ENCODE measurements around the gene DMD.

DMD gene

DNA sequence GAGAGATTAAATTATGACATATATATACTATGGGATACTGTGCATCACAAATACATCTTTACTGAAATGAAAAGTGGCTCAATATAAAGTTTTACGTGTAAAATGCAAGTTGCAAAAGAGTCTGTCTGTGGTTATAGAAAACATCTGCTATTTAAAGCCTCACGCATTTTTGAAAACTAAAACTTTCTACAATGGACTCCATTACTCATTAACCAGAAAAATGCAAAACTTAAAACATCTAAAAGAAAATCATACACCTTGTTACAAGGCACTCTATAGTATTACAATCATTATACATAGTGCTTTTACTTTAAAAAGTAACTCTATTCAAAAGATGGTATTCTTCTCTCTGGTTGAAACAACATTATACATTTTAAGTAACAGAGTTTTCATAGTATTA, 755.6 kb downstream of the DMD start:
- DNase-seq: no peak

DNA sequence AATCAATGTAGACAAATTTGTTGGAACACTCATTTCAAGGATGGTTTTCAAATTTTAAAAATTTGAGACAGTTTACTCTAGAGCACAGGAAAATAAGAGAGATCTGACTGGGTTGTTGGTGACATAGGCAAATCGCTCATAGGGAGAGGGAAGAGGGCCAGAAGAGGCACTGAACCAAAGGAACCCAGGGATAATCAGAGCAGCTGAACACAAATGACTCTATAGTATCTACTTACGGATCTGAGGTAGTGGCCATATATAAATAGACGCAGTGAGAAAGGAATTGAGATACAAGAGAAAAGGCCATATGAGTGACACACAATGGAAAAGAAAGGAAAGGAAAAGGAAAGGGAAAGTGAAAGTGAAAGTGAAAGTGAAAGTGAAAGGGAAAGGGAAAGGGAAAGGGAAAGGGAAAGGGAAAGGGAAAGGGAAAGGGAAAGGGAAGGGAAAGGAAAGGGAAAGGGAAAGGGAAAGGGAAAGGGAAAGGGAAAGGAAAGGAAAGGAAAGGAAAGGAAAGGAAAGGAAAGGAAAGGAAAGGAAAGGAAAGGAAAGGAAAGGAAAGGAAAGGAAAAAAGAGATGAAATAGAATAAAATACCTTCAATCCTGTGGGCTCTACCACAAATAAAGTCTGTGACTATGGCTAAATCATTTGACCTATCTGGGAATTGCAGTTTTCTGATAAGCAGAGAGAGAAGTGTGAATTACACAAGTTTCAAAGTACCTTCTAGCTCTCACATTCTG, 759.2 kb downstream of the DMD start:
- no peak for DNase-seq

DNA sequence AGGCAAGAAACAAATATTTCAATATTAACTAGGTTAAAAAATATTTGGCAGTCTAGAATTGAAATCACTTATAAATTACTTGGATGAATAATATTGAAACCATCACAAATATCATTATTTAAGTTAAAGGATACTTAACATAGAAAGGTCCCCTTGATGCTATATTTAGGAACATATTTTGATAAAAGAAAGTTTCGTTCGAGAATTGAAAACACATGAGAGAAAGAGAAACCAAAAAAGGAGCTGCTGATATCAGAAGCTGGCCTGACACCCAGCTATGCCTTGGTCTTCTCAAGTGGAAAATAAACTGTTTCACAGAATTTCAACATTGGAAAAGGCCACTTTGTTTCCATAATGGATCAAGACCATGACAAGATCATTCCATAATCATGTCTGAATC, 762.4 kb downstream of the DMD start:
- DNase-seq: no peak

DNA sequence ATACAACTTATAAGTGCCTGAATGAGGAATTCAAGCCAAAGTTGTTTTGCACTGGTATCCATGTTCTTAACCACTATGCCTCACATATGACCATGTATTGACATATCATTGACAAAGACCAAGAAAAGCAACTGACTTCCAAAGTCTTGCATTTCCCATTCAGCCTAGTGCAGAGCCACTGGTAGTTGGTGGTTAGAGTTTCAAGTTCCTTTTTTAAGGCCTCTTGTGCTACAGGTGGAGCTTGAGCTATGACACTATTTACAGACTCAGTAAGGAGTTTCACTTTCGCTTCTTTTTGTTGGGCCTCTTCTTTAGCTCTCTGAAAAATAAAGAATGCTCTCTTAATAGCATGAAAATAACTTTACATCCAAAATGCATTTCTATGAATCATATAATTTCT, 763.0 kb downstream of the DMD start:
- DNase-seq: no peak

DNA sequence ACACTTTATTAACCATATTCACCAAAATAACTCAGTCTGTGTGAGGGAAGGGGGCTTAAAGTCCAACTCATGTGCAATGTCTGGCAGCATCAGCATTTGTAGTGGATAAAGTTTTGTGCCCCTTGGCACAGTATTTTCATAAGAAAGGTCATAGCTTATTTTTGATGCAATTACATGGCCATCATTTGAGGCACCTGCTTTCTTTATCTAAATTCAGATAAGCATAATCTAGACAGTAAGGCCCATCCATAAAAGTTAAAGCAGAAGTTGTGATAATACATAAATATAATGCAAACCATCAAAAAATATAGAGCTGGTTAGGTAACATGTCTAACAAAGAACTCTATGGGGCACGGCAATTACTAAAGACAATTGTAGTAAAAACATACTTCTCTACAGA, 763.7 kb downstream of the DMD start:
- DNase-seq: no peak

DNA sequence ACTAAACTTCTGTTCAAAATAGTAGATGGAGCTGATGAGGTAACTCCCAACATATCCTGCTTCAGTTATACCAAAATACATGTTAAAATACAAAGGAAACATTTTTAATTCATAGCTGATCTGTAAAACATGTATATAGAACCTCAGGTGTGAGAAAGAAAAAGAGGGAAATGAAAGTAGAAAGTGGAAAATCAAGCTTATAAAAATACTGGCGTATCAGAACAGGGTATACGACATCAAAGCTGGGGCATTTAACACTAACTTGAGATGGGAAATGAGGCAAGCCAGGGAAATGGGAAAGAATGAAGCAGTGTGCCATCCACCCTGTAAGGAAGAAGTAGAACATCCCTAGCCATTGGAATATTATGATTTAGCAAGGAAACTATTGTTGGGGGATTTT, 767.5 kb downstream of the DMD start:
- DNase-seq: no peak

DNA sequence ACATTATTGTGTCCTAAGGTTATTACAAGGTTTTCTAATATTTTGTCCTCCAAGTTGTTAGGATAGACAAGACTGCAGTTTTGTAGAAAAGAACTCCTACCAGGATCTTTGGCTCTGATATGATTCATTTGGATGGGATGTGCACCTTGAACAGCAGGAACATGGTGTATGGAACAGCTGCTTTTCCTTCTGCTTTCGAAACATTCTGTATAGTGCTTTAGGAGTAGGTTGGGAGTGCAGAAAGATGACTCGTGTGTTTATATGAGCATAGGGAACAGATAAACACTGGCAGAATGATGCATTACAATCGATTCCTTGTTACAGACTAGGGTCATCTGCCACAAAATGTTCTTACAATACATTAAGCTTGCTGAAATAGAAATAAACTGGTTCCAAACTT, 790.1 kb downstream of the DMD start:
- no peak for DNase-seq

DNA sequence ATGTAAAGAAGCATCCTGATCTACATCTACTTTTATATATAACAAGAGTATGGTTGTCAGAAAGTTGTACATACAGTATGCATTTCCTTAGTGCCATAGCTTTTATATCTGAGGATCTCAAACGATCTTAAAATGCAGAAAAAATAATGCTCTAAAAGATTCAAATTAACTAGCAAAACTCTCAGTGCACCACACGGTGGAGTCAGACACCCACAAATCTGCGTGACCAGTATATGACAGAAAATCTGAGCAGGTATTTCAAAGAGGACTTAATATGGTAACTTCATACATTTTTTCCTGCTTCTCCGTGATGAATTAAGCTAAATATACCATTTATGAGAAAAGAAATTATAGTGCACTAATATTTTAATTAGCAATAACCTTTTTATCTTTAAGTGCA, 803.0 kb downstream of the DMD start:
- DNase-seq: no peak

DNA sequence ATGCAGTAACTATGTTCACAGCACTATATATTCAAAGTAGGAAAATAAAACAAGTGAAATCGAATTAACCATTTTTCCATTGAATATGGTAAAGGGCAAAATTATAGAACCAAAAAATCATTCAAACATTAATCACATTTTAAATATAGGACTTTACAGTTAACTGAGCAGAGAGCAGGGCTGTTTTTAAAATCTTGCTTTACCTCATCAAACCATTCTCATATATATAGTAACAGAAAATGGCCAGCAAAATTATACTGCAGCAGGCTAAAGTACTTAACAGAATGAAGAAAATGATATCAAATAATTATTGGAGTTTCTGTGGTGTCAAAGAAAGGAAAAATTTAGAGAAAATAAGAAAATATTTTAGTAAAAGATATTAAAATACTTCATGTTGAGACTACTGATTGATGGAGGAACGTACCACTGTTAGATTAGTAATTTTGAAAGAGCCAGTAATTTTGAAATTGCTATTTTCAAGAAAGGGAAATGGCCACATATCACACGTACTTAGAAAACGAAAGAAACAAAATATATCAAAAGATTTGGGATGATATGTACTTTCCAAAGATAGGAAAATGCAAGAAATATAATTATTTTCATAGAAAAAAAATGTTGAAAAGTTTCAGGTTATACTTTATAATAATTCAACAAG, 813.7 kb downstream of the DMD start:
- DNase-seq: no peak

DNA sequence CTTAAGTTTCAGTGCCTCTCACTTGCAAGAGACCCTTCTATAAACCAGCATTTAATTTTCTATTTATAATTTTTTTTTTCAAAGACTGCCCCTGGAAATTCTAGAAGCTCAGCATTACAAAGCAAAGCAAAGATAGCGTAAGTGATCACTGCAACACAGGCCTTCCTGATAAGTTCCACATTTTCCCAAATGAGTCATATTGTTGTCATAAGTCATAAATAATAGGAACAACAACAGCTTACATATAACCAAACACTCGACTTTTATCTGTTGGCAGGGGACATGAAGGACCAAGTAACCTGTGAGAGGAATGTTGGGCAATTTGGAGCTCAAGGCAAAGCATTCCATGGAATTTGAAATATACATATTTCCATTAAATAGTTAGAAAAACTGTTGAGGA, 815.5 kb downstream of the DMD start:
- no peak for DNase-seq

DNA sequence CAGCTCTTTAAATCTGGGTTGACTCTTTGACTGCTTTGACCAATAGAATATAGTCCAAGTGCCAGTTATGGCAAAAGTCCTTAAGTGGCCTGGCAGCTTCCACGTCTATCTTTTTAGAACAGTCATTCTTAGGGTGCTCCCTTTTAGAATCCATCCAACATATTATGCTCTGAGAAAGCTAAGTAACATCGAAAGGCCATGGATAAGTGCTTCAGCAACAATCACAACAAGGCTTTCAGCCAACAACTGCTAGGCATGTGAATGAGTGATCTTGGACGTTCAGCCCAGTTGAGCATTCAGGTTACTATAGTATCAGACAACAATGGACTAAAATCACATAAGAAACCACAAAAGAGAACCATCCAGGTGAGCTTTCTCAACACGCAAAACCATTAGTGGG, 818.7 kb downstream of the DMD start:
- DNase-seq: no peak

DNA sequence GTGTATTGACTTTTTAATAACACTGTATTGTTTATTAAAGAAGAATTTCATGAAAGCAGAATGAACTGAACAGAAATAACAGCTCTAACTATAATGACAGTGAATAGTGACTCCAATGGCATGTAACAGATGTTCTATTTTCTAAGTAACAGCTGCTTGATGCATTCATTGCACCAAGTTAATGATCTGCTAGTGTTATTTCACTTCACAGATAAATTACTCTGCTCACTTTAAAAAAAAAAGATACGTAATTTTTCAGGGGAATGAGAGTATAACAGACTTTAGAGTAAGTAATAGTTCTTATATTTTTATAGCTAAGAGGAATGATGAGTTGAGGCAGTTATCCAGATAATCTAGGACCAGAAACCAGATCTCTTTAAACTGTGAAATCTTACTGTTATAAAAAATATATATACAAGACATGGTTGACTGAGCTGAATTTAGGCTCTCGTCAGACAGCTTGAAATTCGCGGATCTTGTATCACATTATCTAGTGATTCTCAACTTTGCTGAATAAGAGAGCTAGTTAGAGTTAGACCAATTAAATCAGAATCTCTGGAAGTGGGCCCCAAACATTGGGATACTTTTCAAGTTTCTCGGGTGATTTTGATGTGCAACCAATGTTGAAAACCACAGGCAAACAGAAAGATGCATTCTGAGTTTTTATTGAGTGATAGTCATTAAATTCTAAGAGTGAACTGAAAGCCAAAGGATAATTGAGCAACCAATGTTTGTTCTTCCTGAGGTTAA, 840.7 kb downstream of the DMD start:
- no peak for DNase-seq

DNA sequence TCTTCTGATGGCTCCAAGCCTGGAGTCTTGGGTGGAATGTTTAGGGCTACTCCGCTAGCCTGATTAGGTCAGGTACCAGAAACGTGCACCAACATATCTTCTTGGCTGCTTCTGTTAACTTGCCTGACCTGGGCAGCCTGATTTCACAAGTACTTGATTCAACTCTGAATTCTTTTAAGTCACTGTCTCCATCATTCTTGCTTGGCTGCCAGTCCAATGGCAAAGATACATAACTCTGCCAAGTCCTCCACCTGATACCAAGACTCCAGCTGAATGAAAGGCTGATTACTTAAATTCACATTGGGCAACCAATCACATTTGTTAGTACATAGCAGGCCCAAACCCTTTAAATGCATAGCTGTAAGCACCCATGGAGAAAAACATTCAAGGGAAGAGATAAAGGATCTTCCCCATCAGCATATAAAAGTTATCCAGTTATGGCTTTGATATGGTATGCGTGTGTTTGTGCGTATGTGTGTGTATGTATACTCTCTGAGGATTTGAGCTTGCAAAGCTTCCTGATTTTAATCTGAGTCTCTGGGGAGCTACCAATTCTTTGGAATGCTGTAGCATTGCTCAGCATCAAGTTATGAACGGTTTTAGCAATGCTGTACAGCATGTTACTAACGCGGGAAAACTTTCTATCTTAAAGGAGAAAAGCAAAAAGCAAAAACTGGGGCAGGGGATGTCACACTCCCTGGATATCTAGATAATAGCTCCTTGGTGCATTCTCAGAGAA, 917.2 kb downstream of the DMD start:
- no peak for DNase-seq

DNA sequence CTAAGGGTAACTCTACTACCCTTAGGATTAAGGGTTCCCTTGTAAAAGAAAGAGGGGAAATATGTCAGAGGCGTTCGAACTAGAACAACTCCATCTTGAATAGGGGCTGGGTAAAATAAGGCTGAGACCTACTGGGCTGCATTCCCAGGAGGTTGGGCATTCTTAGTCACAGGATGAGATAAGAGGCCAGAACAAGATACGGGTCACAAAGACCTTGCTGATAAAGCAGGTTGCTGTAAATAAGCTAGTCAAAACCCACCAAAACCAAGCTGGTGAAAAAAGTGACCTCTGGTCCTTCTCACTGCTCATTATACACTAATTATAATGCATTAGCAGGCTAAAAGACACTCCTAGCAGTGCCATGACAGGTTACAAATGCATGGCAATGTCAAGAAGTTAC, 922.0 kb downstream of the DMD start:
- DNase-seq: no peak

DNA sequence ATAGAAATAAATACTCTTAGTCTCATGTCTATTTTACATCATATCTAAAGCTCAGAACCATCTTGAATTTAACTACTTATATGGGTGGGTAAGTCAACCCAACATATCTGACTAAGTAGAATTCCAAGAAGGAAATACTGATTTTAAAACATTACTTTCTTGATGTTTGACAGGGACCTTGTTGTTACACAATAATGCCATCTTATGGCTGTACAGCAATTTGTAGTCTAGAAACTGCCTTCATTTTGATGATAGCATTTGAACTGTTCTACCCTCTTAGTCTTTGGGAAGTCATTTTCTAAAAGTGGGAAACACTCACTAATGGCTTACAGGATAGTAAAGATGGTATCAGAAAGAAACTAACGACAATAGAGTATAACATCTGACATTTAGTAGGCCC, 929.5 kb downstream of the DMD start:
- no peak for DNase-seq

DNA sequence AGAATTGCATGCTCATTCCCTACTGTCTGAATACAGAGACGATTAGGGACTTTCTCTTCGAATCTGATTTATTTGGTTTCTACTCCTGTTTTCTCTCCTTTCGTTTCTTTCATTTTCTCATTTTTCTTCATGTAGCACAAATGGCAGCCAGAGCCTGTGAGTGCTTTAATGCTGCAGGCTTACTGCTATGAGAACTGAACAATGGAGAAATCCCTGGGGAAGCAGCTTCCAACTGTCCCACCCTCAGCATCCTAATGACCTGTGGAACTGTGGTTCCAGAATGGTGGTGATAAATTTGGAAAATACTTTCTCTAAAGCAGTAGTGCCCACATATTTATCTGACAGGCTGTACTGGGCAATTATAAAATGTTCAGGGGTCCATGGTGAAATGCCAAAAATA, 930.4 kb downstream of the DMD start:
- DNase-seq: no peak

DNA sequence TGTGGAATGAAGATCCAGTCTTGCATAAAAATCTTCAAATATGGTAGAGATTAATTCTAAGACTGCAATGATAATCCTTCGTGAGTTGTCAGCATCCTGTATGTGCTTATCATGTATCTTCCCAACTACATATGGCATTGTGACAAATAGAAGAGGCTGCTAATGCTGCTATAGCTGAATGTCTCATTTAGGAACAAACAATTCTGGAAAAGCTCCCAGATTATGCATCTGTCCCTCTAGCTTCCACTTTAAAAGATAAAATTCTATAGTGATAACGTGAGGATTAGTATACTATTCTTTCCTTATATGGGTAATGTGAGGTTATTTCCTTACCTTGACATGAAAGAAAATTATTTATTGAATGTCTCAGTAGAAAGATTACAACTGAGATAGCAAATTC, 930.9 kb downstream of the DMD start:
- no peak for DNase-seq

DNA sequence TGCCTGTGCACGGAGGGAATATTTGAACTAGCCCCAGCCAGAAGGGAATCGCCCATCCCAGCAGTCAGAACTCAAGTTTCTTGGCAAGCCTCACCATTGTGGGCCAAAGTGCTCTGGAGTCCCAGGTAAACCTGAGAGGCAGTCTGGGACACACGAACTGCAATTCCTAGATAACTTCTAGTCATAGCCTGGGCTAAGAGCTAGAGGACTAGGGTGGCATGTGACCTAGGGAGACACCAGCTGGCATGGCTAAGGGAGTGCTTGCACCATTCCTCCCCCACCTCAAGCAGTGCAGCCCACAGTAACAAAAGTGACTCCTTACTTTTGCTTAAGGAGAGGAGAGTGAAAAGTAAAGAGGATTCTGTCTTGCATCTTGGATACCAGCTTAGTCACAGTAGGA, 935.2 kb downstream of the DMD start:
- DNase-seq: no peak

DNA sequence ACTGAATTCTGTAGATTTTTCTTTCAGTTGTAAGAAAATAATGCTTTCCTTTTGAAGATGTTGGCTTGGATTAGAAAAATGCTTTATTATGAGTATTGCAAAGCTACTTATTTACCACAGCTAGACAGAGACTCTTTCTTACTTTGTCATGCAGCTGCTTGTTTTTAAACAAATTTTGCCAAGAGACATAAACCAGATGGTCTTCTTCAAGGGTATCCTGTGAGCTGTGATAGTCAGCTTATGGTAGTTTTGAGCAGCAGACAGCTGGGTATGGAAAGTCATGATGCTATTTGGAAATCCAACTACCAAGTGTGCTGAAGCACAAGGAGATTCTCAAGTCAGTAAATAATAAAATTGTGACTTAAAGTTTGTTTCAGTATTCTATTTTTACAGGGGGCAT, 941.5 kb downstream of the DMD start:
- no peak for DNase-seq

DNA sequence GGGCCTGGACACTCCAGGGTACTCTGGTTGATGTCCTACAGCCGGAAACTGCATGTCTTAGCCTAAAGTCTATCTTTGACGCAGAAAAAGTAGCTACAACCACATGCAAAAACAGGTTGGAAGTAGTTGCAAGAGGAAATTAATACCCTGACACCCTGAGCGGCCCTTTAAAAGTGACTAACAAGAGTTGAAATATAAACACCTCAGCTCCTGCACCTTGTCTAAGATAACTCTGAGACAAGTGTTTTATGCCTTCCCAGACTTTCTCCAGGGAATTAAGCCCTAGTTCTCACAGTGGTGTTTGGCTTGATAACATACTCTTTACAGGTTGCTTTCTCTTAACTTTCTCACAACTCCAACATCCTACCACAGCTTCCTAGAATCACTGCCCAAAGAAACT, 943.1 kb downstream of the DMD start:
- DNase-seq: no peak

DNA sequence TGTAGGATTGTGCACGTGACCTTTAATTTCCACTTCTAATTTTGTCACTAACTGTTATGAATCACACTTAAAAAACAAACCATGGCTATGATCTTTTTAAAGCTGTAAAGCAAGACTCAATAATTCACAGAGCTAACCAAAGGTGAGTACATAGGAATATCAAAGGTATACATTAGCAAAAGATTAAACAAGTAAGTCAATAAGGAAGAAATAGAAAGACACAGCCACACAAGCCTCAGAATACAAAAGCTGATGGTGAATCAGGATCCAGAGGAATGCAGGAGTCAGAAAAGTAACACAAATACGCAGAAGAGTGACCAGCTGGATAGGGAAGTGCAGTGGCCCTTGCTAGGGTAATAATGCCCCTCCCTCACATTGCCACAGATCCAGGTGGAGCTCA, 943.6 kb downstream of the DMD start:
- no peak for DNase-seq

DNA sequence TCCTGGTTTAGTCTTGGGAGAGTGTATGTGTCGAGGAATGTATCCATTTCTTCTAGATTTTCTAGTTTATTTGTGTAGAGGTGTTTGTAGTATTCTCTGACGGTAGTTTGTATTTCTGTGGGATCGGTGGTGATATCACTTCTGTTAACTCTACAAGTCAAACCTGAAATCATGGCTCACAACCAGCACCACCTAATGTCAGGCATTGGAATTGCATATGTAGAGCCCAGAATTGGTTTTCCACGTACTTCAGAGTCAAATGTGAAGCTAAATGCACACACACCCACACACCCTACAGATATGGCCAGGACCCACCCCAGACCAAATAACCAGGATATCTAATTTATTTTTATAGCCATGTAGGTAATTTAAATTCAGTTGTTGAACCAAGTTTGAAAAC, 964.7 kb downstream of the DMD start:
- DNase-seq: peak; percentile 19

DNA sequence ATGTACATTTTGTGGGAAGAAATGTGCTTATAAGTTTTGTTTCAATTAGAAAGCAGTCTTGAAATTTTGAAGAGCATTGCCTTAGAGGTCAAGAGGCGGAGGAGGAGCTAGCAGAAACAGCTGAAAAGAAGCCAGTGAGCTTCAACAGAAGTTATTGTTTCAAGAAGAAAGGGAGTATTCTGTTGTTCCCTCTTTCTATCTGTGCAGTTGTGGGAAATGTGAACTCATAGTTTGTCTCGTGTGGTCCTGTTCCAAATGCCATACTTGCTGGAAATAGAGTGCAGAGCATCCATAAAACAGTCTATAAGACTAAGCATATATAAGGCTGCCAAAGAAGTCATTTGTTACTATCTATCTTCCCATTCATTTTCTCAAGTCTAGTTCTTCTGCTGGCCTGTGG, 1015.7 kb downstream of the DMD start:
- no peak for DNase-seq

DNA sequence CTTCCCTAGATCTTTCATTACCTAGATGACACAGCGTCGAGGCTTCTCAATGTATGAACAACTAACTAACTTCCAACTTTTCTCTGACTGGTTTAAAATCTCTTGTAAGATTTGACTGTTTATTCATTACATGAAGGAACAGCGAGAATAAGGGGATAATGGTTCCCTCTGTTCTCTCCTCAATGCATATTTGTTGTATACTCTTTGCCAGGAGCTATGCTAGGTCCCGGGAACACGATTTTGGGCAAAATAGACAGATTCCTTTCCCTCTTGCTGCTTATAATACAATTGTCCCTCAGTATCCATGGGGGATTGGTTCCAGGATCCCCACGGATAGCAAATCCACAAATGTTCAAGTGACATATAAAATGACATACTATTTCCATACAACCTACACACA, 1020.0 kb downstream of the DMD start:
- no peak for DNase-seq
